Measurements from ENCODE around the gene GFAP.
A peak's percentile ranks its signal among the peaks of the same experiment; 100 is the strongest.

GFAP gene

DNA sequence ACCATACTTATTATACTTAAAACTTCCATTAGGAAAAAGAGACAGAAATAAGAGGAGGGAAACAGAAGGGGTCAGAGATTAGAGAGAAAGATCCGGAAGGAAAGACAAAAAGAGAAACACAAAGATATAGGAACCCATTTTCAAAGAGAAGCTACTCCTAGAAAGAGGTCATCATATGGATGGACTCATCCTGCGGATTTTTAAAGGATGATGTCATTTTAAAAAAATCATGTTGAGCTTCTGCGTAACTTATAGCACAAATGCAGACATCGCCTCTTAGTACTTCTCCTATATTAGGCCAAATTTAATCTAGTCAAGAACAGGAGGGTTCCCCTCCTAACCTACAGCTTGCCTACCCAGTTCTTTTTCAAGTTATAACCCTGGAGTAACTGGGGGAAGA is 34.2 kb downstream of the GFAP start:
- TF ChIP-seq, protein P1, sequence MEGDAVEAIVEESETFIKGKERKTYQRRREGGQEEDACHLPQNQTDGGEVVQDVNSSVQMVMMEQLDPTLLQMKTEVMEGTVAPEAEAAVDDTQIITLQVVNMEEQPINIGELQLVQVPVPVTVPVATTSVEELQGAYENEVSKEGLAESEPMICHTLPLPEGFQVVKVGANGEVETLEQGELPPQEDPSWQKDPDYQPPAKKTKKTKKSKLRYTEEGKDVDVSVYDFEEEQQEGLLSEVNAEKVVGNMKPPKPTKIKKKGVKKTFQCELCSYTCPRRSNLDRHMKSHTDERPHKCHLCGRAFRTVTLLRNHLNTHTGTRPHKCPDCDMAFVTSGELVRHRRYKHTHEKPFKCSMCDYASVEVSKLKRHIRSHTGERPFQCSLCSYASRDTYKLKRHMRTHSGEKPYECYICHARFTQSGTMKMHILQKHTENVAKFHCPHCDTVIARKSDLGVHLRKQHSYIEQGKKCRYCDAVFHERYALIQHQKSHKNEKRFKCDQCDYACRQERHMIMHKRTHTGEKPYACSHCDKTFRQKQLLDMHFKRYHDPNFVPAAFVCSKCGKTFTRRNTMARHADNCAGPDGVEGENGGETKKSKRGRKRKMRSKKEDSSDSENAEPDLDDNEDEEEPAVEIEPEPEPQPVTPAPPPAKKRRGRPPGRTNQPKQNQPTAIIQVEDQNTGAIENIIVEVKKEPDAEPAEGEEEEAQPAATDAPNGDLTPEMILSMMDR (IDR thresholded peaks at IDR 0.05; ENCODE audit: insufficient read depth, missing control alignments): no peak
- FAIRE-seq (no peak), DNase-seq (ENCODE audit: insufficient read length, low spot score) (no peak)

DNA sequence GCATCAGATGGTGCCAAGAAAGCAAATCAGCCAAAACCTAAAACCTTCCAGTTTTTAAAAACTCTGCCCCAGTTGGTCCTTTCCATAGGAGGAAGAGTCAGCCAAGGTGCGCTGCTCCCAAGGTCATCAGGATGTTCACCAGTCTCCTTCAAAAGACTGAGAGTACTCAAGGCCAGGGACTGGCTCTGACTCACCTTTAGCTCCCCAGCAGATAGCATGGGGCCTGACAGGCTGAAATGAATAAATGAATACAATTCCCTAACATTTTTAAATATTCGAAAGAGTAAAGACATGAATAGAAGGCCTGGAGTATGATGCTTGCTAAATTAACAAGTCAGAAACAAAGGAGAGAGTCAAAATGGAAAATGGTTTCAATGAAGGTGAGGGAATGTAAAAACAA is 35.2 kb downstream of the GFAP start:
- FAIRE-seq (no peak), DNase-seq (ENCODE audit: insufficient read length, low spot score) (no peak)
- TF ChIP-seq, protein P1 (IDR thresholded peaks at IDR 0.05; ENCODE audit: insufficient read depth, missing control alignments): no peak

DNA sequence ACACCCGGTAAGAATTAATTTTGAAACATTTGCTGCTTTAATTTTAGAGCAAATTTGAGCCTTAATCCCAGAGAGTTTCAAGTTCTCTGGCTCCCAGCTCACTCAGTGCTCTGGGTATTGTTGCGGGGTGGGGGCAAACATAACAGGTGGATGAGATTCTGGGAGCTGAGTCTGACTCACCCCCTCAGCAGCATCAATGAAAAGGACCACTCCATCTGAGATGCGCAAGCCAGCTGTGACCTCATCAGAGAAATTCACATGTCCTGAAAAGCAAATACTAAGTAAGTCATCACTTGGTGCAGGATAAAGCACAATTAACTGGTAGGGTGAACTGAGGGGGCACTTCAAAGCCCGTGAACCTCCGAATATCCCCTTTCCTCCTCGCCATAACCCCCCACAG is 35.9 kb downstream of the GFAP start:
- TF ChIP-seq, protein P1 (IDR thresholded peaks at IDR 0.05; ENCODE audit: insufficient read depth, missing control alignments): no peak
- FAIRE-seq (no peak), DNase-seq (ENCODE audit: insufficient read length, low spot score) (no peak)

DNA sequence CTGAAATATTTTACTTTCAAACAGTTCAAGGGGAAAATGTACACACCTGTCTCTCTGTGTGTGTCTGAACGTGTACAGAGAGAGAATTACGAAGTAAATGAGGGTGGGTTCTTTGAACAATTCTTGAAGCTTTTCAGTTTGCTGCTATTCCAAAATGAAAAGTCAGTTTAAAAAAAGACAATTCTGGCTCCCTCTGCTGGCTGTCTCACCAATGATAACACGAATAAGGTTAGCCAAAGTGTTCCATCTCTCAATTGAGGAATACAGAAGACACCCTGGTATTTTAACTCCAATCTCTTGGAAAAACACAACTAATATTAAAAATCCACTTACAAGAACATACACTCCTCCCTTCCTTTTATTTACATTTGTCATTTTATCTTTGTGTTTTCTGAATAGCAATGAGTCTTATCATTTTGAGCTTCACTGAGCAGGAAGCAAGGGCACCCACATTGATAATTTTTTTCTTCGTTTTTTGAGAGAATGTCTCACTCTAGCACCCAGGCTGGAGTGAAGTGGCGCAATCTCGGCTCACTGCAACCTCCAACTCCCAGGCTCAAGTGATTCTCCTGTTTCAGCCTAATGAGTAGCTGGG is 36.6 kb downstream of the GFAP start:
- no peak for FAIRE-seq
- no peak for DNase-seq (ENCODE audit: insufficient read length, low spot score)
- TF ChIP-seq, protein P1 (IDR thresholded peaks at IDR 0.05; ENCODE audit: insufficient read depth, missing control alignments): peak; percentile 71

GRCh38 chr17:44877121-44877520 is 38.2 kb downstream of the GFAP start:
- no peak for FAIRE-seq
- TF ChIP-seq, protein P1 (IDR thresholded peaks at IDR 0.05; ENCODE audit: insufficient read depth, missing control alignments): no peak
- DNase-seq (ENCODE audit: insufficient read length, low spot score): no peak

DNA sequence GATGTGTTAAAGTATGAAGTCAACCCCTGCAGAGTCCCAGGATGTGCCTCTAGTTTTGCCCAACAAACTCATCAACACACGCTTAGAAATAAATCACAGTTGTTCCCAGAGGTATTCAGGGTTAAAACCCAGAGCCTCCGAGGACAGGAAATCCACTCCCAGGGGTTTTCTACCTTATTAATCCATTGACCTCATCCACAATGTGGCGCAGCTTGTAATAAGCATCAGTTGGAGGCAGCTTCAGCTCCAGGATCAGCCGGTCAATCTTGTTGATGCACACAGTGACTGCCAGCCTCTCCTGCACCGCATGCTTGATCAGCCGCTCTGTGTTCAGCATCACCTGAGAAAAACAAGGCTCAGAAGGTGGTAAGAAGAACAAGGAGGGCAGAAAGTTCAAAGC is 39.5 kb downstream of the GFAP start:
- DNase-seq (ENCODE audit: insufficient read length, low spot score) (peak; percentile 82), FAIRE-seq (no peak)
- TF ChIP-seq, protein P1 (IDR thresholded peaks at IDR 0.05; ENCODE audit: insufficient read depth, missing control alignments): no peak

GRCh38 chr17:44872131-44872768 is 43.0 kb downstream of the GFAP start:
- no peak for FAIRE-seq
- TF ChIP-seq, protein P1 (IDR thresholded peaks at IDR 0.05; ENCODE audit: insufficient read depth, missing control alignments): no peak
- no peak for DNase-seq (ENCODE audit: insufficient read length, low spot score)

Measured in D721Med (cell line).